Thyroid gland (tissue), 4 donors: ENCODE measurements around the gene PIGZ. TPM values are rescaled to one million over a fixed set of nuclear protein-coding genes. Genes with fewer than 3 reads are reported as not detected.
"Not testable (repeated sequence)": the region's sequence is repeated elsewhere in the genome, so short reads cannot be mapped to it uniquely, and the experiment has no call there.

ENCODE experiments used
- DNase-seq, 2 donors: peaks; one replicate each; pipeline ENCODE4 v3.0.0-alpha.2; 2019
- H3K27ac ChIP-seq, 3 donors: fragments of 200-600 bp; sonication (generic); 1 replicate in 2 of 3; 2 replicates in 1 of 3; pipeline ENCODE4 v1.5.1; 2016 to 2019; ENCODE audit warnings: mild to moderate bottlenecking in 1 of 3, moderate library complexity in 1 of 3
- H3K27me3 ChIP-seq: fragments of 200-600 bp; sonication (generic); one replicate; pipeline ENCODE4 v1.5.1; 2019
- H3K36me3 ChIP-seq, 2 donors: fragments of 200-600 bp; sonication (generic); one replicate each; pipeline ENCODE4 v1.5.1; 2016 to 2019
- H3K4me1 ChIP-seq, 2 donors: fragments of 200-600 bp; sonication (generic); one replicate each; pipeline ENCODE4 v1.5.1; 2017 to 2019
- H3K4me3 ChIP-seq, 3 donors: fragments of 200-600 bp; sonication (generic); replicated peaks in 1 of 3; 1 replicate in 2 of 3; 2 replicates in 1 of 3; pipeline ENCODE4 v1.5.1; 2016; ENCODE audit warnings: mild to moderate bottlenecking in 1 of 3
- H3K9me3 ChIP-seq: fragments of 200-600 bp; sonication (generic); one replicate; pipeline ENCODE4 v1.5.1; 2017
- POLR2A ChIP-seq, 2 donors: fragments of 450-650 bp; IDR thresholded peaks; one replicate each; pipeline ENCODE4 v1.6.1; 2017; ENCODE audit warnings: antibody characterized with exemption in 2 of 2, mild to moderate bottlenecking in 2 of 2, moderate library complexity in 1 of 2
- WGBS, 2 donors: methylation state at CpG; one replicate each; pipeline ENCODE4 v1.1.5; 2017; 5-methylcytosine and 5-hydroxymethylcytosine counted together
- intact Hi-C: fragments of 100-400 bp; cut with DNase I; formaldehyde crosslinking; loops from one replicate; pipeline ENCODE4 v1.15.1; 2023
- total RNA-seq, 4 donors: library from RNA; depleted of rRNA; stranded (reverse); fragments of >200 nt; gene quantifications; one replicate each; pipeline ENCODE4 v1.2.3, GENCODE V29; 2016
- TF ChIP-seq, protein P1 (sequence below), 6 experiments: fragments of 200-600 bp in 3 of 6; fragments of 450-650 bp in 3 of 6; sonication (generic) in 3 of 6; IDR thresholded peaks; one replicate each; pipeline ENCODE4 v1.5.1; 2016 to 2019; ENCODE audit warnings: antibody characterized with exemption in 6 of 6, mild to moderate bottlenecking in 2 of 6, inconsistent platforms in 1 of 6, moderate library complexity in 1 of 6

Gene PIGZ
- total RNA-seq, 4 donors from 2014 or later: 0.46 to 9.5 (median 6.3) TPM

DNA sequence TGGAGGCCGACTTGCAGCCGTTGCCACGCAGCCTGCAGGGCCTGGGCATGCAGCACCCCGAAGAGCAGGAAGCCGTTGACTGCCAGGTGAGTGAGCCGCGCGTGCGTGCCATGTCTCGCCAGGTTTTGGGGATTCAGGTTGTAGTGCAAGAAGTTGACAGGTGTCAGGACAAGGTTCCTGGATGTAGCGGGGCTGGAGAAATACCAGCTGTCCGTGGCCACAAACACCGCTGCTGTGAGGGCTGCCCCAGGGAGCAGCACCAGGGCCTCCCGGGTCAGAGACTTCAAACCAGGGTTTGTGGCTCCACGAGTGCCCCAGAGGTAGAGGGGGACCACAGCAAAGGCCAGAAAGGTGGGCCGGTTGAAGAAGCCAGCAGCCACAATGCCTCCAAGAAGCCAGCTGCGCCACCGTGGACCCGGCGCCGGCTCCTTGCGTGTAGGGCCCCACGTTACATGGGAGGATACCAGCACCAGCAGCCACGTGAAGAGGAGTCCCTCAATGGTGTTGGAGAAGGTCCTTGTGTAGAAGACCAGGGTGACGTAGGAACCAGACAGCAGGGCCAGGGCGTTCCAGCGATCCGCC, 20.7 kb downstream of the PIGZ start:
- no peak overlapping the region for H3K27ac ChIP-seq
- H3K9me3 ChIP-seq: no peaks in the 10 kb centered on the region
- no peaks in the 10 kb centered on the region for H3K27me3 ChIP-seq
- no peak overlapping the region for H3K4me3 ChIP-seq
- intact Hi-C loops: no loop called here
- no peak for DNase-seq
- TF ChIP-seq POLR2A (IDR thresholded peaks at IDR 0.05): no peak
- WGBS, 2 donors: 80 to 85% methylated on average over 28 of the region's 28 CpGs
- H3K36me3 ChIP-seq: no peaks in the 10 kb centered on the region
- peaks cover 7 to 9% of the 10 kb centered on the region in 2 donors for H3K4me1 ChIP-seq

DNA sequence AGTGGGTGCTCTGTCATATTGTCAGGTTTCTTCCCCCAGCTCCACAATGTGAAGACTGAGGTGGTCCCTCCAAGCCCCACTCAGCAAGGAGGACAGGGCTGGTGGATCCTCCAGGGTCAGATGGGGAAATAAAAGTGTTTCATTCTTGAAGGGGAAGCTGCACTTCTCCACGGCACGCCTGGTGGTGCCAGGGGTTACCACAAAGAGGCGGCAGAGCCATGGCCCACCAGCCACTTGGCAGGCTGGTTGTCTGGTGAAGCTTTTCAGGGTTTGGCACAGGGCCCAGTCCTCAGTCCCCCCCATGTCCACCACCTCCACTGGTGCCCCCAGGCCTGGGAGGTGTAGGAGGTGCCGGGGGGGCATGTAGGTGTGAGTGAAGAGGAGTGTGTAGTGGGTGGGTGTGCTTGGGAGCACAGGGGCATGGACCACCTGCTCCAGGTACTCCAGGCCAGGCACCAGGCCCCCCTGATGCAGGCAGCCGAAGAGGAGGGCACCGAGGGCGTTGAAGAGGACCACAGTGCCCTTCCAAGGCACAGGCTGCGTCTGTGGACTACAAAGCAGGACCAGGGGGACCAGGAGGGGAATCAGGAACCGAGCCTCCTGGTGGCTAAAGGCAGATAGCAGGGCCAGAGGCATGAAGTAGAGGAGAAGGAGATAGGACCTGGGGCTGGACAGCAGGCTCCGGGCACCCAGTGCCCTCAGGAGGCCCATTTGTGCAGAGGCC, 21.3 kb downstream of the PIGZ start:
- no peaks in the 10 kb centered on the region for H3K9me3 ChIP-seq
- TF ChIP-seq, protein P1, sequence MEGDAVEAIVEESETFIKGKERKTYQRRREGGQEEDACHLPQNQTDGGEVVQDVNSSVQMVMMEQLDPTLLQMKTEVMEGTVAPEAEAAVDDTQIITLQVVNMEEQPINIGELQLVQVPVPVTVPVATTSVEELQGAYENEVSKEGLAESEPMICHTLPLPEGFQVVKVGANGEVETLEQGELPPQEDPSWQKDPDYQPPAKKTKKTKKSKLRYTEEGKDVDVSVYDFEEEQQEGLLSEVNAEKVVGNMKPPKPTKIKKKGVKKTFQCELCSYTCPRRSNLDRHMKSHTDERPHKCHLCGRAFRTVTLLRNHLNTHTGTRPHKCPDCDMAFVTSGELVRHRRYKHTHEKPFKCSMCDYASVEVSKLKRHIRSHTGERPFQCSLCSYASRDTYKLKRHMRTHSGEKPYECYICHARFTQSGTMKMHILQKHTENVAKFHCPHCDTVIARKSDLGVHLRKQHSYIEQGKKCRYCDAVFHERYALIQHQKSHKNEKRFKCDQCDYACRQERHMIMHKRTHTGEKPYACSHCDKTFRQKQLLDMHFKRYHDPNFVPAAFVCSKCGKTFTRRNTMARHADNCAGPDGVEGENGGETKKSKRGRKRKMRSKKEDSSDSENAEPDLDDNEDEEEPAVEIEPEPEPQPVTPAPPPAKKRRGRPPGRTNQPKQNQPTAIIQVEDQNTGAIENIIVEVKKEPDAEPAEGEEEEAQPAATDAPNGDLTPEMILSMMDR (IDR thresholded peaks at IDR 0.05): no peak
- no peak for TF ChIP-seq POLR2A (IDR thresholded peaks at IDR 0.05)
- no peak overlapping the region for H3K27ac ChIP-seq
- no peak overlapping the region for H3K4me3 ChIP-seq
- no peak for DNase-seq
- H3K27me3 ChIP-seq: no peaks in the 10 kb centered on the region
- intact Hi-C loops: no loop called here
- WGBS, 2 donors: 71 to 80% methylated on average over 7 to 10 of the region's 10 CpGs
- H3K4me1 ChIP-seq: peaks cover 9 to 10% of the 10 kb centered on the region in 2 donors
- no peaks in the 10 kb centered on the region for H3K36me3 ChIP-seq

DNA sequence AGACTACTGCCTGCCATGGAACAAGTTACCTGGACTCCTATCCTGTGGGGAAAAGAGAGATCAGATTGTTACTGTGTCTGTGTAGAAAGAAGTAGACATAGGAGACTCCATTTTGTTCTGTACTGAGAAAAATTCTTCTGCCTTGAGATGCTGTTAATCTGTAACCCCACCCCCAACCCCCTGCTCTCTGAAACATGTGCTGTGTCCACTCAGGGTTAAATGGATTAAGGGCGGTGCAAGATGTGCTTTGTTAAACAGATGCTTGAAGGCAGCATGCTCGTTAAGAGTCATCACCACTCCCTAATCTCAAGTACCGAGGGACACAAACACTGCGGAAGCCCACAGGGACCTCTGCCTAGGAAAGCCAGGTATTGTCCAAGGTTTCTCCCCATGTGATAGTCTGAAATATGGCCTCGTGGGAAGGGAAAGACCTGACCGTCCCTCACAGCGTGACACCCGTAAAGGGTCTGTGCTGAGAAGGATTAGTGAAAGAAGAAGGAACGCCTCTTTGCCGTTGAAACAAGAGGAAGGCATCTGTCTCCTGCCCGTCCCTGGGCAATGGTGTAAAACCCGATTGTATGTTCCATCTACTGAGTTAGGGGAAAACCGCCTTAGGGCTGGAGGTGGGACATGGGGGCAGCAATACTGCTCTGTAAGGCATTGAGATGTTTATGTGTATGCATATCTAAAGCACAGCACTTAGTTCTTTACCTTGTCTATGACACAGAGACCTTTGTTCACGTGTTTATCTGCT, 24.4 kb downstream of the PIGZ start:
- H3K4me3 ChIP-seq, H3K27me3 ChIP-seq, DNase-seq, H3K36me3 ChIP-seq, intact Hi-C loops, H3K9me3 ChIP-seq, H3K27ac ChIP-seq: not testable (repeated sequence)
- H3K4me1 ChIP-seq: peaks cover 14 to 19% of the 10 kb centered on the region in 2 donors
- WGBS, 2 donors: 71 to 81% methylated on average over 14 of the region's 14 CpGs

DNA sequence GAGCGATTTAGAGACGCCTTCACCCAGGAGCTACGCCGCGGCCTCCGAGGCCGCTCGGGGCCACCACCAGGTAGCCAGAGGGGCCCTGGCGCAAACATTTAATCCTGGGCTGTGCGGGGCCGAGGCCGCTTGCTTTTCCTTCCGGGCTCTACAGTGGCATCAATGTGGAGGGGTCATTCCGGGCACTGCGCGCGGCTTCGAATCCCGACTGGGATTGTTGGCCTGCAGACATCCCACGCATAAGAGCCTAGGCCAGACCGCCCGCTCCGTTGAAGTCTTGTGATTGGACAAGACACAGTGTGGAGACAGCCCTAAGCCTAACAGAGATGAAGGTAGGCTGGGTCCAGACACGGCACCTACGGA, 25.7 kb downstream of the PIGZ start:
- TF ChIP-seq, protein P1 (IDR thresholded peaks at IDR 0.05): no peak
- no peak for TF ChIP-seq POLR2A (IDR thresholded peaks at IDR 0.05)
- no peaks in the 10 kb centered on the region for H3K9me3 ChIP-seq
- DNase-seq: peak; percentile 5 to 13
- H3K36me3 ChIP-seq: peaks cover 11 to 13% of the 10 kb centered on the region in 2 donors
- WGBS, 2 donors: 0% methylated on average over 5 to 9 of the region's 25 CpGs
- H3K4me3 ChIP-seq: peak overlapping the region; percentile 67 to 100 (median 96)
- peaks cover 14 to 19% of the 10 kb centered on the region in 2 donors for H3K4me1 ChIP-seq
- intact Hi-C loops: loop anchor here (2.0 kb wide), 1 partner anchor 74 kb away; no protein-coding TSS in a partner anchor
- H3K27ac ChIP-seq: peak overlapping the region; percentile 15 to 79 (median 44)
- no peaks in the 10 kb centered on the region for H3K27me3 ChIP-seq

DNA sequence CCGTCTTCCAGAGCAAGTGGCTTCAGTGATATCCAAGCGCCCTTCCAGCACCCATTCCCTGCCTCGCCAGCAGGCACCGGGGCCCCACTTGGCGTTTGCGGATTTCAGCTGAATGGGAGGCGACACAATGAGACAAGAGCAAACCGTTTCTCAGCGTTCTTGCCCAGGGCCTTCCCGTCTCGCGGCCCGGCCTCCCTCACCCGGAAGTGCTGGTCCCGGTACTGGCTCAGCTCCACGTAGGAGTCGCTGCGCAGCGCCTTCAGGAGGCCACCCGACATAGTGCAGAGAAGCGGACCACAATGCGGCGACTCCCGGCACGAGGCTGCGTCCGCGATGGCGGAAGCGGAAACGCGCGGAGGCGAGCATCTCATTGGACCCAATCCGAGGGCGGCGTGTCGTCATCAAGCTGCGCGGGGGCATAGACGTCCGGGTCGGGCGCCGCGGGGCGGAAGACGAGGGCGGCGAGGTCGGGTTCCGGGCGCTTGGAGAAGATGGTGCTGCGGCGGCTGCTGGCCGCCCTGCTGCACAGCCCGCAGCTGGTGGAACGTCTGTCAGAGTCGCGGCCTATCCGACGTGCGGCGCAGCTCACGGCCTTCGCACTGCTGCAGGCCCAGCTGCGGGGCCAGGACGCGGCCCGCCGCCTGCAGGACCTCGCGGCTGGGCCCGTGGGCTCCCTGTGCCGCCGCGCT, 26.3 kb downstream of the PIGZ start, which contains the start of gene NCBP2:
Gene NCBP2 (minus strand): TSS at position 303 of the 689 bp plus-strand sequence. CDS start 25 bp downstream, at position 278.
- Histone ChIP-seq H3K4me3 (peak within 1 kb of the TSS; percentile 67 to 100 (median 96)), H3K4me1 (peaks cover 14 to 19% of the 10 kb centered on the region in 2 donors), H3K27me3 (no peaks in the 10 kb centered on the region), H3K36me3 (peaks cover 17% of the 10 kb centered on the region in 2 donors), H3K9me3 (no peaks in the 10 kb centered on the region), H3K27ac (peak within 1 kb of the TSS; percentile 51 to 79 (median 63))
- peak; percentile 98 to 99 for DNase-seq
- TF ChIP-seq POLR2A (IDR thresholded peaks at IDR 0.05): peak; percentile 52 to 81
- TF ChIP-seq, protein P1 (IDR thresholded peaks at IDR 0.05): peak in 5 of 6 experiments; percentile 37 to 77 (median 55)
- intact Hi-C loops: loop anchor here (2.0 kb wide), 1 partner anchor 74 kb away; no protein-coding TSS in a partner anchor
- 0% methylated on average over 16 to 44 of the region's 77 CpGs for WGBS, 2 donors
